Prostate gland (tissue), 2 donors: ENCODE data around the gene PRM3.

Experiments used
- CTCF ChIP-seq, 4 experiments: fragments of 200-600 bp in 2 of 4; fragments of 450-650 bp in 2 of 4; sonication (generic) in 2 of 4; IDR thresholded peaks; 1 replicate in 3 of 4; 2 replicates in 1 of 4; pipeline ENCODE4 v1.5.1; 2016 to 2019; ENCODE audit warnings: antibody characterized with exemption in 4 of 4, mild to moderate bottlenecking in 2 of 4, moderate library complexity in 2 of 4
- POLR2AphosphoS5 ChIP-seq: sonication (generic); formaldehyde crosslinking; IDR thresholded peaks from one replicate; pipeline ENCODE4 v1.6.1; 2017; ENCODE audit warnings: antibody characterized with exemption

- TF ChIP-seq CTCF (IDR thresholded peaks at IDR 0.05) (no peak), POLR2AphosphoS5 (no peak)
These were observed at the start of gene PRM3 for GRCh38 chr16:11272921-11273720.
